Bone marrow (tissue), 2 donors: Measurements from ENCODE around the gene UBE2C.
"Not testable (repeated sequence)": the region's sequence is repeated elsewhere in the genome, so short reads cannot be mapped to it uniquely, and the experiment has no call there.

Source experiments
- DNase-seq, 2 donors: peaks; one replicate each; lab custom pipeline; 2025; lab: John Stamatoyannopoulos, UW

UBE2C gene

GRCh38 chr20:45812157-45813005, at the start of gene UBE2C:
Gene UBE2C (plus strand): TSS chr20:45812644. CDS start chr20:45812696, 52 bp downstream.
- DNase-seq = peak; percentile 74 to 86

GRCh38 chr20:45764618-45765282, 47.7 kb upstream of the UBE2C start:
- DNase-seq = not testable (repeated sequence)

GRCh38 chr20:45765307-45765875, 47.1 kb upstream of the UBE2C start:
- DNase-seq = no peak

GRCh38 chr20:45765980-45766379, 46.5 kb upstream of the UBE2C start:
- no peak for DNase-seq

GRCh38 chr20:45768479-45768878, 44.0 kb upstream of the UBE2C start:
- no peak for DNase-seq

- peak; percentile 32 to 73 for DNase-seq
Measured at GRCh38 chr20:45771182-45771759, 41.2 kb upstream of the UBE2C start.

- no peak for DNase-seq
Measured at GRCh38 chr20:45772693-45773092, 39.8 kb upstream of the UBE2C start.

GRCh38 chr20:45774945-45775344, 37.5 kb upstream of the UBE2C start:
- DNase-seq = no peak

GRCh38 chr20:45775411-45775810, 37.0 kb upstream of the UBE2C start:
- DNase-seq = no peak

- no peak for DNase-seq
Measured at GRCh38 chr20:45776931-45777330, 35.5 kb upstream of the UBE2C start.

- DNase-seq = peak in 1 of 2 donors; percentile 1
Measured at GRCh38 chr20:45779011-45779915, 33.2 kb upstream of the UBE2C start.

GRCh38 chr20:45780159-45780558, 32.3 kb upstream of the UBE2C start:
- DNase-seq = no peak

GRCh38 chr20:45781391-45781931, 31.0 kb upstream of the UBE2C start:
- DNase-seq = no peak

GRCh38 chr20:45782890-45783289, 29.6 kb upstream of the UBE2C start:
- no peak for DNase-seq

- DNase-seq = no peak
Measured at GRCh38 chr20:45783656-45784294, 28.7 kb upstream of the UBE2C start.

GRCh38 chr20:45788351-45788750, 24.1 kb upstream of the UBE2C start:
- no peak for DNase-seq

GRCh38 chr20:45792317-45793118, 19.9 kb upstream of the UBE2C start:
- DNase-seq = peak; percentile 22 to 31

- no peak for DNase-seq
Measured at GRCh38 chr20:45796337-45797065, 15.9 kb upstream of the UBE2C start.

GRCh38 chr20:45797510-45797909, 14.9 kb upstream of the UBE2C start:
- DNase-seq = not testable (repeated sequence)
